C4-2B (cell line): ENCODE results near the gene ALG12.

ENCODE experiments used
- CTCF ChIP-seq: fragments of 450-650 bp; conservative IDR thresholded peaks from 2 replicates; pipeline ENCODE4 v1.5.1; 2017; ENCODE audit warnings: mild to moderate bottlenecking
- ZFX ChIP-seq: fragments of 450-650 bp; IDR thresholded peaks from 2 replicates; pipeline ENCODE4 v1.6.1; 2017

GRCh38 chr22:49951986-49952896 lies 34.0 kb upstream of the ALG12 start:
- TF ChIP-seq CTCF (no peak), ZFX (no peak)
